ENCODE data around the gene TSPOAP1.

The TSPOAP1 gene

GRCh38 chr17:58332778-58333735, 4.5 kb upstream of the TSPOAP1 start:
- no peak for DNase-seq (ENCODE audit: extremely low spot score)
- TF ChIP-seq, protein P1, sequence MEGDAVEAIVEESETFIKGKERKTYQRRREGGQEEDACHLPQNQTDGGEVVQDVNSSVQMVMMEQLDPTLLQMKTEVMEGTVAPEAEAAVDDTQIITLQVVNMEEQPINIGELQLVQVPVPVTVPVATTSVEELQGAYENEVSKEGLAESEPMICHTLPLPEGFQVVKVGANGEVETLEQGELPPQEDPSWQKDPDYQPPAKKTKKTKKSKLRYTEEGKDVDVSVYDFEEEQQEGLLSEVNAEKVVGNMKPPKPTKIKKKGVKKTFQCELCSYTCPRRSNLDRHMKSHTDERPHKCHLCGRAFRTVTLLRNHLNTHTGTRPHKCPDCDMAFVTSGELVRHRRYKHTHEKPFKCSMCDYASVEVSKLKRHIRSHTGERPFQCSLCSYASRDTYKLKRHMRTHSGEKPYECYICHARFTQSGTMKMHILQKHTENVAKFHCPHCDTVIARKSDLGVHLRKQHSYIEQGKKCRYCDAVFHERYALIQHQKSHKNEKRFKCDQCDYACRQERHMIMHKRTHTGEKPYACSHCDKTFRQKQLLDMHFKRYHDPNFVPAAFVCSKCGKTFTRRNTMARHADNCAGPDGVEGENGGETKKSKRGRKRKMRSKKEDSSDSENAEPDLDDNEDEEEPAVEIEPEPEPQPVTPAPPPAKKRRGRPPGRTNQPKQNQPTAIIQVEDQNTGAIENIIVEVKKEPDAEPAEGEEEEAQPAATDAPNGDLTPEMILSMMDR (IDR thresholded peaks at IDR 0.05; ENCODE audit: control extremely low read depth, extremely low read depth, low read depth, missing control alignments): no peak
- ChIA-PET CTCF (interaction anchor here (0.8 to 3.7 kb wide), 8 partner anchors 8 to 84 kb away, joined by 3 to 14 read pairs (median 4); partner anchors contain the start of gene RNF43), POLR2A (interaction anchor here (0.7 to 4.5 kb wide), 17 partner anchors 8 to 298 kb away, joined by 3 to 90 read pairs (median 5); partner anchors contain the start of genes RNF43 and SUPT4H1)

DNA sequence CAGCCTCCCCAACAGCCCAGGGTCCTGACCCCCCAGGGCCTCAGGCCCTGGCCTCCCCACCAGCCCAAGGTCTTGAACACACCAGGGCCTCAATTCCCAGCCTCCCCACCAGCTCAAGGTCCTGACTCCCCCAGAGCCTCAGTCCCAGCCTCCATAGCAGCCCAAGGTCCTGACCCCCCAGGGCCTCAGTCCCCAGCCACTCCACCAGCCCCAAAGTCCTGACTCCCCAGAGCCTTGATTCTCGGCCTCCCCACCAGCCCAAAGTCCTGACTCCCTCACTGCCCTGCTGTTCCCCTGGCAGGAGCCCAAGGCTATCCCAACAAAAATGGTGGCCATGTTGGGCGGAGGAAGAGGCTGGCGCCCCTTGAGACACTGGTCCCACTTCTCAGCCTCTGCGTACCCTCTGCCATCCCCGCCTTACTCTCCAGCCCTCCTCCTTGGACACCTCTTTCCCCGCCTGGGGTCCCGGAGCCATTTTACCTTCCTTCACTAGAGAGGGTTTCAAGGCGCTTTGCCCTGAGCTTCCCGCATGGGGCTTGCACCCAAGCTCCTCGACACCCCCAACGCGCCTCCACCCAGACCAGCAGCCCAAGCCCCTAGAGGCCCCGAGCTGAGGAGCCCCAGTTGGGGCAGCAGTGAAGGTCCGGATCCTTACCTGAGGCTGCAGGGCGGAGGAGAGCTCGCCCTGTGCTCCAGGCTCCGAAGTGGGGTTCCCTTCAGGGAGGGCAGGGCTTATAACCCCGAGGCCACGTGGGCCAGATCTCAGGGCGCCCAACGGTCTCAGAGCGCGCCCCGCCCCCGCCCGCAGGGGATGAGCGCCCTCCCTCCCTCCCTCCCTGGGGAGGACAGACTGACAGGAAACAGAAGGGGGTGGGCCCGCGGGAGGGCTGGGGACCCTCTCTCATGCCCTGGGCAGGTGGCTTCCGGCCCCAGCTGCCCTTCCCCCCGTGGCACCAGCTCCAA, 3.5 kb upstream of the TSPOAP1 start:
- ChIA-PET CTCF (interaction anchor here (0.8 to 3.7 kb wide), 8 partner anchors 9 to 85 kb away, joined by 3 to 14 read pairs (median 4); partner anchors contain the start of gene RNF43), POLR2A (interaction anchor here (0.5 to 4.5 kb wide), 22 partner anchors 9 to 862 kb away, joined by 3 to 90 read pairs (median 4); partner anchors contain the start of genes RNF43 and SUPT4H1)
- TF ChIP-seq, protein P1 (IDR thresholded peaks at IDR 0.05; ENCODE audit: control extremely low read depth, extremely low read depth, low read depth, missing control alignments): no peak
- peak; percentile 84 for DNase-seq (ENCODE audit: extremely low spot score)

GRCh38 chr17:58330997-58331814, 2.6 kb upstream of the TSPOAP1 start:
- ChIA-PET POLR2A (interaction anchor here (0.7 to 4.5 kb wide), 9 partner anchors 10 to 861 kb away, joined by 3 to 90 read pairs (median 13); partner anchors contain the start of gene SUPT4H1), CTCF (interaction anchor here (1.0 to 3.7 kb wide), 4 partner anchors 13 to 86 kb away, joined by 3 to 14 read pairs (median 7); partner anchors contain the start of gene RNF43)
- no peak for DNase-seq (ENCODE audit: extremely low spot score)
- TF ChIP-seq, protein P1 (IDR thresholded peaks at IDR 0.05; ENCODE audit: control extremely low read depth, extremely low read depth, low read depth, missing control alignments): no peak

GRCh38 chr17:58330538-58330996, 2.0 kb upstream of the TSPOAP1 start:
- CTCF ChIA-PET: interaction anchor here (1.0 kb wide), 1 partner anchor 87 kb away, joined by 3 read pairs; the partner anchor contains the start of gene RNF43
- TF ChIP-seq, protein P1 (IDR thresholded peaks at IDR 0.05; ENCODE audit: control extremely low read depth, extremely low read depth, low read depth, missing control alignments): no peak
- DNase-seq (ENCODE audit: extremely low spot score): no peak
- POLR2A ChIA-PET: interaction anchor here (2.3 to 4.5 kb wide), 3 partner anchors 9 to 21 kb away, joined by 16 to 90 read pairs (median 36); partner anchors contain the start of gene SUPT4H1

- TF ChIP-seq, protein P1 (IDR thresholded peaks at IDR 0.05; ENCODE audit: control extremely low read depth, extremely low read depth, low read depth, missing control alignments): no peak
- ChIA-PET CTCF (interaction anchor here (1.0 kb wide), 1 partner anchor 88 kb away, joined by 3 read pairs; the partner anchor contains the start of gene RNF43), POLR2A (interaction anchor here (2.6 to 4.5 kb wide), 2 partner anchors 14 to 22 kb away, joined by 36 to 90 read pairs; partner anchors contain the start of gene SUPT4H1)
- DNase-seq (ENCODE audit: extremely low spot score): no peak
Observed at GRCh38 chr17:58329810-58330537, 1.4 kb upstream of the TSPOAP1 start.

Measured in GM10248 (cell line).